HG03108 (cell line): ENCODE measurements around the gene SLC39A10.
A peak's percentile ranks its signal among the peaks of the same experiment; 100 is the strongest.
"Not testable (repeated sequence)": the region's sequence is repeated elsewhere in the genome, so short reads cannot be mapped to it uniquely, and the experiment has no call there.

ENCODE experiments used
- ATAC-seq: cut with Tn5 transposase; IDR thresholded peaks from one replicate; pipeline ENCODE4 v1.9.1; 2021; ENCODE audit warnings: moderate library complexity; ENCODE audit not compliant: unreplicated experiment

The SLC39A10 gene

DNA sequence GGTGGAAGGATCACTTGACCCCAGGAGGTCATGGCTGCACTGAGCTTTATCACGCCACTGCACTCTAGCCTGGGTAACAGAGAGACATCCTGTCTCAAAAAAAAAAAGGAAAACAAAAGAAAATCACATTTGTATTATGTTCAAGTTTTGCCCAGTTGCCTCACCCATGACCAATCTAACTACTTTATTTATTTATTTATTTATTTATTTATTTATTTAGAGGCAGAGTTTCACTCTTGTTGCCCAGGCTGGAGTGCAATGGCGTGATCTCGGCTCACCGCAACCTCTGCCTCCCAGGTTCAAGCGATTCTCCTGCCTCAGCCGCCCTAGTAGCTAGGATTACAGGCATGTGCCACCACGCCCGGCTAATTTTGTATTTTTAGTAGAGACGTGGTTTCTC lies 12.3 kb upstream of the SLC39A10 start:
- not testable (repeated sequence) for ATAC-seq

DNA sequence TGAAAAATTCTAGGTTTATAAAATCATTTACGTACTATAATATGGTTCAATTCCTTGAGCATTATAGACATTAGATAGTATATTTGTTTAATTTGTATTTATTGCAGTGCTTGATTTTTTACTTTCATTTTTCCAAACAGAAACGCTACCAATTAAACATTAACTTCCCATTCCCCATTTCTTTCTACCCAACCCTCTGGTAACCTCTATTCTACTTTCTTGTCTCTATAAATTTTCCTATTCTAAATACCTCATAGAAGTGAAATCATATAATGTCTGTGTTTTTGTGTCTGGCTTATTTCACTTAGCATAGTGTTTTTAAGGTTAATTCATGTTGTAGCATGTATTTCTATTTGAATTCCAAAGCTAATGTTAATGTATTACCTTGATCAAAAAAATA lies 11.6 kb upstream of the SLC39A10 start:
- ATAC-seq: no peak

DNA sequence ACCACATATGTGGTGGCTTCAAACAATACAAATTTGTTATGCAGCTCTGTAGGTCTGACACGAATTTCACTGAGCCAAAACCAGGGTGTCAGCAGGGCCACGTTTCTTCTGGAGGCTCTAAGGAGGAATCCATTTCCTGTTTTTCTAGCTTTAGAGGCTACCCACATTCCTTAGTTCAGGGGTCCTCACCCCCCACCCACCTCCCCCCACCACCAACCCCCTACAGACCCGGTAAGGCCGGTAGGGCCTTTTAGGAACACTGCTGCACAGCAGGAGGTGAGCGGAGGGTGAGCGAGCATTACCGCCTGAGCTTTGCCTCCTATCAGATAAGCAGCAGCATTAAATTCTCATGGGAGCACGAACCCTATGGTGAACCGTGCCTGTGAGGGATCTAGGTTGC lies 10.6 kb upstream of the SLC39A10 start:
- no peak for ATAC-seq

DNA sequence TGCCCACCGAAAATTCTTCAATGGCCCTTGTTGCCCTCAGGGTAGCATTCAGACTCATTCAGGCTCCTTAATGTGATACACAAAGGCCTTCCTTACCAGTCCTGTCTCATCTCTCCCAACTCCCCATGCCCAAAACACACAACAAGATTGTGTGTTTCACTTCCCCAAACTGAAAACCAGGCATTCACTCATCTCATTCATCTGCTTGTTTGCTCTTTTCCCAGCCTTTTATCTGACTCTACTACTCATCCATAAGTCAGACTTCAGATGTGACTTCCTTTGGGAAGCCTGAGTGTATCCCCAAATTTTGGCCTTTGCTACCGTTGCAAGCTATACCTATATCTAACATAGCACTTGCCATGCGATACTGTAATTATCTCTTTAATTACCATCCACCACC lies 9.7 kb upstream of the SLC39A10 start:
- no peak for ATAC-seq

DNA sequence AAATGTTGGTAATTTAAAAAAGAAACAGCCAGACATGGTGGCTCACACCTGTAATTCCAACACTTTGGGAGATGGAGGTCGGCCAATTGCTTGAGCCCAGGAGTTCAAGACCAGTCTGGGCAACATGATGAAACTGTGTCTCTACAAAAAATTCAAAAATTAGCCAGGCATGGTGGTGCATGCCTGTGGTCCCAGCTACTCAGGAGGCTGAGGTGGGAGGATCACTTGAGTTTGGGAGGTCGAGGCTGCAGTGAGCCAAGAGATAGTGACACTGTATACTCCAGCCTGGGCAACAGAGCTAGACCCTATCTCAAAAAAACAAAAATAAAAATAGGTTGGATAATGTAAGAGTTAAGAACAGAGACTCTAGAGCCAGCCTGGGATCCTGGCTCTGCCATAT lies 8.7 kb upstream of the SLC39A10 start:
- not testable (repeated sequence) for ATAC-seq

DNA sequence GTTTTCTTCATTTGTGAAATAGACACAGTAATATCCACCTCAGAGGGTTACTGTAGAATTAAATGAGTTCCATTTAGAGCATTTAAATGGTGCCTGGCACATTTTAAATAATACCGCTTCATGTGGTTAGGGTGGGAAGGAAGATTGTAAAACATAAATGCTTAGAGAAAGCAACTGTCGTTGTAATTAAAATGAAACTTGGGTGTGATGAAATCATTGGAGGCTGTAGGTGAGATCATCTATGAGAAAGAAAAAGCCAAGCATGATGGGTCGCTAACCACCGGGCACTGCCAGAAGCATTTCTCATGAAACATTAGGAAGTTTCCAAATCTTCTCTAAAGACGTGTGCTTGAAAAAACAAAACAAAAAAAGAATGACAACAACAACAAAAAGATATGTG lies 8.2 kb upstream of the SLC39A10 start:
- ATAC-seq: no peak

DNA sequence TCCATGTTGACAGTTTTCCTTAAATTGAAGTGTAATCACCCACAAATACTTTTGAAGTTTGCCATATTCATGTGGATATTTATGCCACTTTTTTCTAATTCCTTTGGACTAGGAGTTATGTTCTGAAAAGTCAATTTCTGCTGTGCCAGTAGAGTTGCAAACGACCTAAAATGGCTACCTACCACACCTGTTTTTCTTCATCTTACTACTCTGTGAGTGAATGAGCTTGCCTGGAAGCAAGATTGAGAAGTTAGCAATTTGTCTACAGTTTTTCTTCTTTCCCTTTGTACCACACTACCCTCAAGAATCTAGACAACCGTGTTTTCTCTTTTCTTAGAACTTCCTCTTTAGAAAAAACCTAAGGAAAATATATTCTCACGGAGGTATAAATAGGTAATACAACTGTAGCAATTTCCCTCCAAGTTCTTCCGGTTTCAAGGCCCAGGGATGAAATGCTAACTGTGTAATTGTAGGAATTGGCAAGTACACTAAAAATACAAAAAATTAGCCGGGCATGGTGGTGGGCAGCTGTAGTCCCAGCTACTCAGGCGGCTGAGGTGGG lies 7.3 kb upstream of the SLC39A10 start:
- peak; percentile 16 for ATAC-seq

DNA sequence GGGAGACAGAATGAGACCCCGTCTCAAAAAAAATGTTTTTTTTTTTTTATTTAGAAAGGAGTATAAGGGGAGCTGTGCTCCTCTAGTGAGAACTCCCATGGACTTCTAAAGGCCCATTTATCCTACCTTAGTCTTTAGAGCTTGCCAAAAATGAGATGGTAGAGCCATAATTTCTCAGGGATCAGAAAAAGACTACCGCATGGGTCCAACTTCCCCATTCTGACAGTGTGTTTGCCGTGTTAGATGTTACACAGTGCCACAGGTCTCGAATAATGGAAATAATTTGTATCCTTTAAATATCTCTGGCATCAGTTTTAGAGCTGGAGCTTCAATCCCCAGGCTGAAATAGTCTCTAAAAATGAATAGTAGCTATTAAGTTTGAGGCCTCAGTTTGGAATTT lies 6.0 kb upstream of the SLC39A10 start:
- no peak for ATAC-seq

DNA sequence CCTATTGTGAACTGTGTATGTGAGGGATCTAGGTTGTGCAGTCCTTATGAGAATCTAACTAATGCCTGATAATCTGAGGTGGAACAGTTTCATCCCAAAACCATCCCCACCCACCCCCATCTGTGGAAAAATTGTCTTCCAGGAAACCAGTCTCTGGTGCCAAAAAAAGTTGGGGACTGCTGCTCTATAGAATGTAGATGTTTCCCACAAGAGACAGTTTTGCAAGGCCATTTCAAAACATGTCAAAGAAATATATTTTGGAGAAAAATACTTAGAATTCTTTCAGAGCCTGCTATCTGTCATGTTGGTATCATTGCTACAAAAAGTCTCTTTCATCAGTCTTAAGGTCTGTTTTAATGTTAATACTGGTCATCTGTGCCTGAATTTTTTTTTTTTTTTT lies 4.1 kb upstream of the SLC39A10 start:
- no peak for ATAC-seq

DNA sequence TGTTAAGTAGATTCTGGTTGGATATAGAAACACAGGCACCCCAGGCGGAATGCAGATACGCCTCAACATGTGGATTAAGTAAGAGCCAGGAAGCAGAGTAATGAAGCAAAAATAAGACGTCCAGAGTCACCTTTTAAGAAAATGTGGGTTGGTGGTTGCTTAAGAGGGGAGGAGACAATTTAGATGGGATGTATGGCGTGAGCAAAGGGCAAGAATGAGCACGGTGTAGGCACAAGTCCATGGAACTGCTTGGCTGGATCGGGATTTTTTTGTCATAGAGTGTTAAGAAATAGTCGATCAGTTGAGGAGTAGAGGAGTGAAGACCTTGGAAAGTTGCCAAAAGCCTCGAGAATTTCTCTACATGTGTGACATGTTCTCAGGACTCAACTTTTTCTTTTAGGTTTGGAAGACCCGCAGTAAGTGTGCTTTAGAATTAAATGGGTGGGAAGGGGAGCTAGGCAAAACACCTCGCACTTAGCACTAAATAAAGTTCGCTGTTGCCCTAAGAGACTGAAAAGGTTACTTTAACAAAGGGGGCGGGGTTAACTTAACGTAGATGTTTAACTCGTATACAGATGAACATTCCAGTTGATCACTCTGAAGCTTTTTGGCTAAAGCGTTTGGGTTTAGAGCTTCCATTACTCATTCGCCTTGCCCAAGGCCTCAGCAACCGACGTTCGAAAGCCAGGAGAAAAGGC lies 716 bp upstream of the SLC39A10 start:
- no peak for ATAC-seq

DNA sequence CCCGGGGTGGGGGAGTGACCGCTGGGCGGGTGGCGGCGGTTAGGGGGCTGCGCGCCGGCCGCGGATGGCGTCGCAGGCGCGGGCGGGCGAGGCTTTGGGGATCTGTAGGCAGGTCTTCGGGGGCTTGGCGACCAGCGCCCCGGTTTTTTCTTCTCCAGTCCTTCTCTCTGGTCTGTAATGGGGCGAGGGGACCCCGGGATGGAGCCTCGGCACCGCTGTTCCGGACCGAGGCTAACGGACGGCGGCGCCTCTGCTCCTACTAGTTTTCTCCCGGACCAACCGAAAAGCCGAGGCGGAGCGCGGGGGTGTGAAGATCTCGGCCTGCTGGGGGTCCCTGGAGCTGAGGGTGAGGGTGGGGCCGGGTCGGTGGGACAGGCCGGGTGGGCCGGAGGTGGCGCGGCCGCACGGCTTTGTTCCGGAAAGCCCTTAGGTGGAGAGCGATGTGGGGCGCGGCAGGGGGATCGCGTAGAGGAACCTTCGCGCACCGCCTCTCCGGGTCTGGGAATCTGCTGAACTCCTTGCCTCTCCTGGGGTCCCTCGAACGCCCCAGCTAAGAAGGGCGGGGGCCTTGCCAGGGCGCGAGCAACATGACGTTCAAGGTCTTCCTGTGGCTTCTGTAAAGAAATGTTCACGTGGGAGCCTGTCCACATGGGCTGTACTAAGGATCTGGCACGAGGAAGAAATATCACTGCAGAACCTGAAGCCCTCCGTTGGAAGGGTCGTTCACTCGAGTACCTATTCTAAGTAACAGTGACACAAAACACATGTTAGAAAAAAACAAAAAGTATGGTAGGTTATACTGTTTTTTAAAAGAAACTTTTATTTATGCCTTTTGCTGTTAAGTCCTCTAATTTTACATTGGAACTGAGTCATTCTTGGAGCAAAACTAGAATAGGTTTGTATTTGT lies 861 bp downstream of the SLC39A10 start:
- peak; percentile 26 for ATAC-seq

DNA sequence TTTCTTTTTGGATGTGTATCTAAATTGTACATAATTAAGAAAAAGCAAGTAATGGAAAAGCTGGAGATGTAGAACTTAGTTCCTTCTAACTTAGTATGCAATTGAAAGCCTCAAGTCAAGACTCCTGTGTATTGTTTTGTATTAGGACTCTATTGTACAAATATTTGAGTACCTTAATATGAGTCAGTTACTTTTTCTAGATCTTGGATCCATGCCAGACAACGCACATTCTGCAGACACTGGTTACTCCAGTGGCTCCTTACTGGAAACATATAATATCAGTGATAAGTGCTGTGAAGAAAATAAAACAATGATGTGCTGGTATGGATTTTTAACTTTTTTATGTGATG lies 1.5 kb downstream of the SLC39A10 start:
- no peak for ATAC-seq

DNA sequence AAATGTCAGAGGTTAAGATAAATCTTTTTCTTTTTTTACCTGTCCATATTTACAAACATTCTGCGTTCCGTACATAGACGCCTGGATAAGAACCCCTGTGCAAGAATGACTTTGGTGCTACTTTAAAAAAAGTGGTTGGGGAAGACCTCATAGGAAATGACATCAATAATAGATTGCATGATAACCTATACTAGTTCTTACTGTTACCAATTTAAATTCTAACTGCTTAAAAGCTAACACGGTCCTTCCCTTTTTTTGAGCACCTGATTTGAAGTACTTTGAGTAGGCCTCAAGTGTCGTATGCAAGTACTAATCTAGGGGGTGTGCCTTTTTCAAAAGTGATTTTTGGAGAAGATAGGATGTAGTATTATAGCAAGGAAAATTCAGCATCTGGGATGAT lies 2.1 kb downstream of the SLC39A10 start:
- ATAC-seq: no peak

DNA sequence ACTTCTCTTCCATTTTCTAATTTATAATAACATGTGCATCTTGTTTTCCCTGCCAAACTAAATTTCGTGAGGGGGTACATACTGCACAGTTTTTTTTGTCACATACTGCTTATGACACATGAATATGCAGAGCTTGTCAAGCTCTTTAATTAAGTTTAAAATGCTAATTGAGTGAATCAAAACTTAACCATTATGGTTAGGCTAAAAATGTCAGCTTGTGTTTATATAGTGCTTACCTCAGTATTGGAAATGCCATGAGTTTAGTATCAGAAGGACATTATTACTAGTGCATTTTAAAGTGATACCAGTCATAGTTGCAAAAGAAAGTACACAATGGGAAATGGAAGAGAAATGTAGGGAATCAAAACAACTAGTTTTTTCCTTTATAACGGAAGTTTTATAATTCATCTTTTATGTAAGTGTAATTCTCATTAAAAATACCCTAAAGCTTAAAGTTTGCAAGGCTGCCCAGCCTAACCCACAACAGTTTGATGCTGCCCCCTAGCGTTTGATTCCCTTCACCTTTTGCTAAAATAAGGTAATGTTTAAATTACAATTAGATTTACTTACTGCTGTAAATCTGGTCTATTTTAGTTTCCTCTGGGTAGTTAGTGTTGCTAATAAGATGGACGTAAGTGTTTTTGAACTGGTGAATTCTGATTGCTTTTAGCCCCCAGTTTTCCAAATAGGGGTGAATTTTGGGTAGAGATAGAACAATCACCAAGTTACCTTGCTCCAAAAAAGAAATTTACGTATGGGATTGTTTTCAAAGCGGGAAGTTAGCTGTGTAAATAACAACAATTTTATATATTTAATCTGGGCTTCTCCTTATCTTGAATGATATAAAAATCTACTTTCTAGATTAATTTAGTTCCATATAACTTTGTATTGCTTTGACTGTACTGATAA lies 3.2 kb downstream of the SLC39A10 start:
- no peak for ATAC-seq

DNA sequence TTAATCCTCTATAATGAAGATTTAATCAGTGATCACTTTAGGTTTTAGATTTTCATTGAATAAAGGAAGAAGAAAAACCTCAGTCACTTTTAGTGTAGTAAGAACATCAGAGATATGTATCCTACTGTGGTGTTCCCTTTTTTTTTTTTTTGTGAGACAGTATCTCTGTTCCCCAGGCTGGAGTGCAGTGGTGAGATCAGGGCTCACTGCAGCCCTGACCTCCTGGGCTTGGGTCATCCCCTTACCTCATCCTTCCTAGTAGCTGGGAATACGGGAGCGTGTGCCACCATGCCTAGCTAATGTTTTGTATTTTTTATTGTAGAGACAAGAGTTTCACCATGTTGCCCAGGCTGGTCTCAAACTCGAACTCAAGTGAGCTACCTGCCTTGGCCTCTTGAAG lies 5.1 kb downstream of the SLC39A10 start:
- no peak for ATAC-seq

DNA sequence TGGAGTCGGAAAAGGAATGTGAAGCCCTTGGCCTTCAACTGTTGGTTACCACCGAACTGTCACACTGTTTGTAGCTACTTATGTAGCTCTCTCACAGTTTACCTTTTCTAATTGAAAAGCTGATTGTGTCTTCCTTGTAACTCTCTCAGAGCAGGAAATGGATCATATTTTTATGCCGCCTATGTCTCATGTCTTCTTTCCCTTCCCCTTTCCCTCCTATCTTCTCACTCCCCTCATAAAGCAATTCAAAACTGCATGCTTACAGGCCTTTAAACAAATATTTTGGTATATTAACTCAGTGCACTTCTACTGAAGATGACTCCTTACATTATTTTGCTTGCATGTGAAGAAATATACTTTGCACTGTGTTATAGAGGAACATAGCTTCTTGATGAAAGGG lies 6.0 kb downstream of the SLC39A10 start:
- ATAC-seq: no peak

DNA sequence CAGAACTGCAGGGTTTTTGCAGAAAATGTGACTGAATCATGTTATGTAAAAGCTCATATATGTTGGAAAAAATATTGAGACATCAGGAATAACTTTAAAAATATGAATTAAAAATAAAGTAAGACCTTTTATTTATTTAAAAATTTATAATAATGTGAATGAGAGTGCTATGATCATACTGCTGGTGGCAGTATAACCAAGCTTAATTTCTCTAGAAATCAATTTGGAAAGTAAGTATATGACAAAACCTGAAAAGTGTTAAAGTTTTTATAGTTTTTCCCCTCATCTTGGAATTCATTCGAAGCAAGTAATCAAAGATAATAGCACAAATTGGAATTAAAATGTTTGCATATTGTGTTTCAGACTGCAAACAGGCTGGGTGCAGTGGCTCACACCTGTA lies 7.5 kb downstream of the SLC39A10 start:
- no peak for ATAC-seq

DNA sequence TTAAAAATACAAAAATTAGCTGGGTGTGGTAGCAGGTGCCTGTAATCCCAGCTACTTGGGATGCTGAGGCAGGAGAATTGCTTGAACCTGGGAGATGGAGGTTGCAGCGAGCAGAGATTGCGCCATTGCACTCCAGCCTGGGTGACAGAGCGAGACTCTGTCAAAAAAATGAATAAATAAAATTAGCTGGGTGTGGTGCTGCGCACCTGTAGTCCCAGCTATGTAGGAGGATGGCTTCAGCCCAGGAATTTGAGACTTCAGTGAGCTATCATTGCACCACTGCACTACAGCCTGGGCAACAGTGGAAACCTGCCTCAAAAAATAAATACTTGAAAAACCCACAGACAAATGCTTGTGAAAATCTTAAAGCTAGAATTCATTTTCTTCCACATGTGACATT lies 8.1 kb downstream of the SLC39A10 start:
- ATAC-seq: not testable (repeated sequence)

DNA sequence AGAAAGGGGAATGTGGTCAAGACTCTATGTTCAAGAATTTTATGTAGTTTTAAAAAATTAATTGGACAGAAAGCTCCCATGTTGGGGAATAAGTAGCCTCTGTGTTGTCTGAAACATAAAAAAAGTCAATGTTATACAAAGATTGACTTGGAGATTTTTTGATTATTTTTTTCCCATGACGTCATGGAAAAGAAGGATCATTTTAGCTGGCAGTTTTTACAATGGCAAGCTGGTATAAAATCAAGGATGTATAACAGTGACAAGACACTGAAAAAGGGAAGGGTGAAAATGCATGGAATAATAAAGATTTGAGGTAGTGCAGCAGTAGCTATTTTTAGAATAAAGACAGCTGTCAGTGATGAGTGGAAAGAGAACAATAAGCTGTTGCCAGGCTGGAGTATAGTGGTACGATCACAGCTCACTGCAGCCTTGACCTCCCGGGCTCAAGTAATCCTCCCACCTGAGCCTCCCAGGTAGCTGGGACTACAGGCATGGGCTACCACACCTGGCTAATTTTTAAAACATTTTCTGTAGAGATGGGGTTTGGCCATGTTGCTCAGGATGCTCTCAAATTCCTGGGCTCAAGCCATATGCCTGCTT lies 9.2 kb downstream of the SLC39A10 start:
- ATAC-seq: no peak

DNA sequence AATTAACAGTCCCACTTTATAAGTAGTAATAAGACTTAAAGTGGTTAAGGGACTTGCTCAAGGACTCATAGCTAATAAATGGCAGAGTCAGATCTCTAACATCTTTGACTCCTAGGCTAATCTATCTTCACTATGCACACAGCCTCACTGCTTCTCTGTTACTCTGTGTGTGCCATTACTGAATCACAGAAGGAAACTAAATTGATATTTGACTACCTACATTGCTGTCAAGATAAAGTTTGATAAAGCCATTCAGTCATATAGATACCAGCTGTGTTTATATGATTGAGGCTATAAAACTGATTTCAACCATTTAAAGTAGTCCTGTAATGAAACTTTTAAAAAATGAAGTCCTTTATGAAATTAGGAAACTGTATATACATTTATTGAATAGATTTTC lies 10.9 kb downstream of the SLC39A10 start:
- ATAC-seq: no peak

DNA sequence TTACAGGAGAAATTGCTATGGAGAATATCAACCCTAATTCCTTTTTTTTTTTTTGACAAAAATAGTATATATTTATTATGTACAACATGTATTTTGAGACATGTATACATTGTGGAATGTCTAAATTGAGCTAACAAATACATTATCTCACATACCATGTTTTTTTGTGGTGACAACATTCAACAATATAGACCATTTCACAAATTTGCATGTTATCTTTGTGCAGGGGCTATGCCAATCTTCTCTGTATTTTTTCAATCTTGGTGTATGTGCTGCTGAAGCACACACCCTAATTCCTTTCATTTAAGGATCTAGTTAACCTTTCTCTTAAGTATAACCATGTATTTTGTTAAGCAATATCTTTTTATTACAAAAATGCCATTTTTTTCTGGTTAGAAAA lies 13.2 kb downstream of the SLC39A10 start:
- no peak for ATAC-seq
